H54 (cell line): ENCODE measurements around the gene NAAA.

ENCODE experiments used
- DNase-seq: peaks from one replicate; pipeline ENCODE4 v3.0.0; 2011; ENCODE audit warnings: low spot score, mixed read lengths; ENCODE audit not compliant: insufficient read length
- FAIRE-seq: peaks from 3 replicates; lab custom pipeline; 2011; peaks lifted over from hg19 to GRCh38; lab: Jason Lieb, UNC
- POLR2A ChIP-seq: IDR thresholded peaks from 2 replicates; pipeline ENCODE4 v1.6.1; 2011; ENCODE audit warnings: low read depth, mild to moderate bottlenecking, low read length

NAAA gene

GRCh38 chr4:75904076-75904475, 36.7 kb downstream of the NAAA start:
- FAIRE-seq (no peak), DNase-seq (no peak)

GRCh38 chr4:75902352-75902751, 38.5 kb downstream of the NAAA start, which contains the start of gene PPEF2:
PPEF2 (minus strand) TSS chr4:75902452; CDS start chr4:75896325, 6,127 bp downstream.
- TF ChIP-seq POLR2A, result no peak
- no peak for FAIRE-seq
- no peak for DNase-seq

More at GRCh38 chr4:75904076-75904475, 36.7 kb downstream of the NAAA start:
- no peak for TF ChIP-seq POLR2A

GRCh38 chr4:75898536-75898935, 42.3 kb downstream of the NAAA start:
- no peak for DNase-seq
- TF ChIP-seq POLR2A, result no peak
- no peak for FAIRE-seq

GRCh38 chr4:75895744-75896314, 45.0 kb downstream of the NAAA start:
- DNase-seq, result no peak
- TF ChIP-seq POLR2A, result no peak
- no peak for FAIRE-seq

GRCh38 chr4:75892508-75892907, 48.3 kb downstream of the NAAA start:
- DNase-seq, result no peak
- no peak for TF ChIP-seq POLR2A
- no peak for FAIRE-seq

- FAIRE-seq (no peak), DNase-seq (no peak)
- no peak for TF ChIP-seq POLR2A
Measured at GRCh38 chr4:75891611-75892010, 49.2 kb downstream of the NAAA start.

DNA sequence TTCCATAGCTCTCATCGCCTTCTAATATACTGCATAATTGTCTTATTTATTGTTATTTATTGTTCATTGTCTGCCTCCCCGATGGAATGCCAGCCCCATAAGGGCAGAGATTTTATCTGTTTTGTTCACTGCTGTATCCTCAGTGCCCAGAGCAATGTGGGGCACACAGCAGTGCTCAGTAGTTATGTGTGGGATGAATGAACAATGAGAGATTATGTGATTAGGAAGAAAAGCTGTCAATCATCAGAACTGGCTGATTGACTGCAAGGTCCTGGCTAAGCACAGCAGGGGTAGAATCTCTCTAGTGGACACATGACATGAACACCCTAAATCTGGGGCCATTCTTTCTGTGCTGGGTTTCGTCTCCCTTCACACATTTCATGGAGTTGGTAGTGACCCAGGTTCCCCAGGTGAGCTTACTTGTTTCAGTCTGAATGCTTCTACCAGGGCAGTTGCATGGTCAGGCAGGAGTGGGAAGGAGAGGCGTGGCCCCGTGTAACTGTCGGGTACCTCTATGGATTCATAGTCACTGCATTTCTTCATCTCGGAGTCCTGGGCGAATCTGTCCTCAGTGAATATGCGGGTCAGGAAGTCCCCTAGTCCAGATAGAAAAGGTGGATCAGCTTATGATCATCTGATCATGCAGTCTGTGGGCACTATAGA, 51.1 kb downstream of the NAAA start:
- FAIRE-seq, result no peak
- no peak for TF ChIP-seq POLR2A
- DNase-seq, result no peak

- FAIRE-seq (no peak), DNase-seq (no peak)
- no peak for TF ChIP-seq POLR2A
Measured at GRCh38 chr4:75886104-75886503, 54.7 kb downstream of the NAAA start.

GRCh38 chr4:75881476-75881875, 59.3 kb downstream of the NAAA start:
- no peak for FAIRE-seq
- no peak for DNase-seq
- no peak for TF ChIP-seq POLR2A

DNA sequence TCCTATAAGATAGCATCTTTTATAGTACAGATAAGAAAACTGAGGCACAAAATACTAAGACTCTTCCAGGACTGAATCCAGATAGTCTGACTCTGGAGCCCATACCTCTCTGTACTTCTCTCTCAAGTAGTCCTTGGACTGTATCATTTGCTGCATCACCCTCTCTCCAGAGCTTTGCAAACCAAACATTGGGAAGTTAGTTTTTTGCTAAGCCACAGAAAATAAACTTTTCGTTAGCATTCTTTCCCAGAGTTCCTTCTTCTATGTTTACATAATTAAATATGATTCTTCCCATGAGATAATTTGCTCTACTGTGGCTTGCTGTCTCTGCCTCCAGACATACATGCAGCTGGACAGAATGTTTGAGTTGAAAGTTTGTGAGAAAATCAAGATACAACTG, 60.5 kb downstream of the NAAA start:
- no peak for FAIRE-seq
- no peak for TF ChIP-seq POLR2A
- DNase-seq, result no peak

DNA sequence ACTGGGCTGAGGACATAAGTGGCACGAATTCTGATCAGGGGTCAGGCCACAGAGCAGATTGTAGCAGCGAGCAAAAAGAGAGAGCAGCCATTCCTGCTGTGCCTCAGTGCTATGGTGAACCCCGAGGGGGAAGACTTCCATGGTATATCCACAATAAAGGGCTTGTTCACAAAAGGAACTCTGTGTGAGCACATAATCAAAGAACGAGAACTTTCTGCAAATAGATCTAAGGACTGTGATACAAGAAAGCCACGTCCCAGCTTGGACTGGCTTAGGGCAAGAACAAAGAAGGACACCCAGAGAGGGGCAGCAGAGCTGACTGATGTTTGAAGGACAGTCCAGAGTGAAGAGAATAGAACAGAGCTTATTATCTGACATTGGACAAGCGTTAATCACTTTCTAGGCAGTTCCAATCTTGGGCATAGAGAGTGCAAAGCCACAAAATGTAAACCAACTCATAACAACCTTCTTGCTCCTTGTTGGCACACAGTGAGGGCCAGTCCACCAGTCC, 62.5 kb downstream of the NAAA start:
- DNase-seq (no peak), FAIRE-seq (no peak)
- no peak for TF ChIP-seq POLR2A

DNA sequence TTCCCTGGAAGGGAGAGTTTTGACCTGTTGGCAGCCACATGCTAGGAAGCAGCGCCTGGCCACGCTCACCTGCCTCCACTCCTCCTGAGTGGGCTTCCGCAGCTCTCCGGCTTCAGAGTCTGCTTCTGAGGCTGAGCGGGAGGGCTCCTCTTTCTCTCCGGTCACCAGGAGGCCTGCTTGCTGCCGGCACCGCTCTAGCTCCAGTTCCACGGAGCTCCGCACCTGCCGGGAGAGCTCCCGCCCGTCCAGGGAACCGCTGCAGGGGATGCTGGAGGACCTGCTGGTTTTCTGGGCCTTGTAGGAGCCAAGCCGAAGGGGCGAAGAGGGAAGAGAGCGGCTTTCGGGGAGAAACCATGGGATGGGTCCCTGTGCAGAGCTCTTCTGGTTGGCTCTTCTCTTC, 64.6 kb downstream of the NAAA start:
- no peak for DNase-seq
- FAIRE-seq, result no peak
- TF ChIP-seq POLR2A, result no peak

DNA sequence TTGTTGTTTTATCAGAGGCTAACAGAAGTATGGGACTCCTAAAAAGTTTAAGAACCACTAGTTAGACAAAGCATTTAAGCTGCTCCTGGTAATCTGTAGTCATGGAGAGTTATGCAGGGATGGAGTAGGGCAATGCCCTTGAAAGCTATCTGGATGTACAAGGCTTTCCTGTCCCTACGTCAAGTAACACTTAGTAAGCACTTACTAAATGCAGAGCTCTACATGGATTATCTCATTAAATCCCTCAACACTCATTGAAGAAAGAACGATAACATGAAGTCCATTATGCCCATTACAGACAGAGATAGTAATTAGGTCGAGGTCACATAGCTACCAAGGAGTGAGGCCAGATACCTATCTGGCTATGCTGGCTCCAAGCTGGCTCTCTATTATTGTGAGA, 71.7 kb downstream of the NAAA start:
- FAIRE-seq, result no peak
- no peak for TF ChIP-seq POLR2A
- DNase-seq, result no peak

DNA sequence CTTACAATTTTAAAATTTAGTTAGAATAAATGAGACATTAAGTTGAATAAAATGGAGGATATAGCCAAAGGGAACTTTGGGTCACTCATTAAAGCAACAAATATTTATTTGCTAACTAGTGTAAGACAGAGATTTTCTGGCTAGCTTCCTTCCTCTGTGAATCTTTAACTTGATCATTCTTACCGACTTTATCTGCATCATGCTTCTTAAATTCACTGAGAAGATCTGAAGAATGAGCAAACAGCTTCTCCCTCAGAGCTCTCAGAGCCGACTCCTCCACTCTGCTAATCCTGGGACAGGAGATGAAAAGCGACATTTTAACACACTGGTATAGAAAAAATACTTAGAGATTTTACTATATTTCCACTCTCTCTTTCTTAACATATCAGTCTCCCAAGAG, 73.7 kb downstream of the NAAA start:
- FAIRE-seq, result no peak
- TF ChIP-seq POLR2A, result no peak
- DNase-seq, result no peak
